Measurements from ENCODE around the gene TOR1A.
"Not testable (repeated sequence)": the region's sequence is repeated elsewhere in the genome, so short reads cannot be mapped to it uniquely, and the experiment has no call there.

Gene TOR1A

DNA sequence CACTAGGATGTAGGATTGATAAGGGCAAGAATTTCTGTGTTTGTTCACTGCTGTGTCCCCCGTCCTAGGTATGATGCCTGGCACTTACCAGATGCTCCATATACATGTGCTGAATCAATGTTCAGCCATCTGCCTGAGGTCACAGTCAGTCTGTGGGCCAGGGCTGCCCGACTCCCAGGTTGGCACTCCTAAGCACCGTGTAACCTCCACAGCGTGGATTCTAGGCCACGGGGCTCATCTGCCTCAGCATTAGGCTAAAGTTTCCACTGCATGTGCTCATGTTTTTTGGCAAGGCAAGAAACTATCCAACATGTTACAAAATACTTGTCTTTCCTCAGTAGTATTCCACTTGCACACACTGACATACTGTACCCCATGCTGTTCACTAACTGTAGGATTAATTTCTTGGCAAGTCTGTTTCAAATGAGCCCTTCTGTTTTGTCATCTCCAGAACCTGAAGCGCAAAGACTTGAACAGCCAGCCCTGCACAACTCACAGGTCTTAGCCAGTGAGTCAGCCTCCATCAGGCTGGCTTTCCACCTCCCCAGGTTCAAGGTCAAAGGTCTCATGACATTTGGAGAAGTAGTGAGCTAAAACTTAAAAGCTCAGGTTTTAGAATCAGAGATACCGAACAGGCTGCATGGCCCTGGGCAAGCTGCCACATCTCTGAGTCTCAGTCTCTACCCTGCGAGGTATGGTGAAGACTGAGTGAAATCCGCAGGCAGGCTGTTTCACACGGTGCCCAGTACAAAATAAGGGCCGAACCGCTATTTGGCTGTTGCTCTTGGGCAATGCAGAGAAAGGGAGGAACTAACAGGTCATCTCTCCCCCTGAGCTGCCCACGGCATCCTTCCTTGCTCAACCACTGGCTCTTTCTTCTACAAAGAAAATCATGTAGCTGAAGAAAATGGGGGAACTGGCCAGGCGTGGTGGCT is 7.2 kb downstream of the TOR1A start:
- DNase-seq = no peak

DNA sequence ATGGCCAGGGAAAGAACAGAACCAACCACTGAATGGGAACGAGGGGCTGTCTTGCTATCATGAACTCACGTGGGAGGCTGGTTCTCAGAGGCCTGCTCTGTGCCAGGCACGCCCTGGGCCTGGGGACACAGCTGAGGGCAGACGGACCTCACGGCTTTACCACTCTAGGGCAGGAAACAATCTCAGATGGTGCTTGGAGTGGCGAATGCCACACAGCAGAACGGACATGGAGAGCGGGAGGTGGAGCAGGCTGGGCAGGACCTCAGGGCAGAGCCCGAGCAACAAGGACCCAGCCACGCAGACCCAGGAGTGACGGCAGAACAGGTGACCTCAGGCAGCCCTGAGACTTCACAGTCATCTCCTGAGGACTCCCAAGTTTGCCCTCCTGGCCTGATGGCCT is 8.7 kb downstream of the TOR1A start:
- no peak for DNase-seq

DNA sequence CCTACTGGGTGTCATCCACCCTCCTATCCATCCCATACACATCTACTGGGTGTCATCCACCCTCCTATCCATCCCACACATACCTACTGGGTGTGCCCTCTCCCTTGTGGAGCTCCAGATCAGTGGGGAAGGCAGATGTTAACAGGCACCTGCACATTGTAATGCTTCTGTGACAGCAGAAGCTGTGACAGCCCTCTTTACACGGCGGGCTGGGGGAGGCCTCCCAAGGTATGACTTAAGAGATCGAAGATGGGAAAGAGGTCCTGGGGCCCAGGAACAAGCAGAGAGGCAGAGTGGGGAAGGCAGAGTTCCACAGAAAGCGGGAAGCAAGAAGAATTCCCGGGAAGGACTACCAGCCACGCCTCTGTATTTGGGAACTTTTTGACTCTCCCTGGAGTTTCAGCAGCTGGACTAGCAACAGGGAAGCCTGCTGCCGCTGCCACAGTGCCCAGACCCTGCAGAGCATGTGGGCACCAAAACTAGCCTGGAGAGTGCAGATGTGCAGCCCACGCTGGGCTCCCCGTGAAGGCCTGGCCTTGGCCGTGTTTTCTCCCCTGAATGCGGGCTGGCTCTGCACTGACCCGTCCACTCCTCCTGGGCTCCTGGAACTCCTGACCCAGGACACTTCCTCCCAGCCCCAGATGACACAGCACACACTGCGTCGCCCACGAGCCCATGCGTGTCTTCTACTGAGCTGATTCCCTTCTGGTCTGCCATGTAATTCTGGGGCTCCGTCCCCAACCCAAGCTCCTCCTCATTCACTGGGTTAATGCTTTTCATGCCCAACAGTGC is 9.3 kb downstream of the TOR1A start:
- no peak for DNase-seq

DNA sequence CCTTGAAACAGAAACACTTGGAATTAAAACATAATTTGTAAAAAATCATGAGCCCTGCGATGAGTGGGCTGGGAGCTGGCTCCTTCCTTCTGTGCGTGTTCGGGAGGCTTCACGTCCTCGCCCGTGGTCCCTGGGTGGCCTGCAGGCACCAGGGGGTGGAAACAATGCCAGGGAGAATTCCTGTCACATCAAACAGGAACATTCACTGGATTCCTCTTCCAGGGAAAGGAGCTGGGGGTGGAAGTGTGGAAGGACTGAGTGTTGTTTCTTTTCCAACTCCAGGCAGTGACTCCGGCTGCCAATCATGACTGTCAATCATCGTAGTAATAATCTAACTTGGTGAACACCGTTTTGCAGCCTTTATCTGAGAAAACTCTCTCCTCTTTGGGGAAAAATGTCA is 10.3 kb downstream of the TOR1A start:
- no peak for DNase-seq

DNA sequence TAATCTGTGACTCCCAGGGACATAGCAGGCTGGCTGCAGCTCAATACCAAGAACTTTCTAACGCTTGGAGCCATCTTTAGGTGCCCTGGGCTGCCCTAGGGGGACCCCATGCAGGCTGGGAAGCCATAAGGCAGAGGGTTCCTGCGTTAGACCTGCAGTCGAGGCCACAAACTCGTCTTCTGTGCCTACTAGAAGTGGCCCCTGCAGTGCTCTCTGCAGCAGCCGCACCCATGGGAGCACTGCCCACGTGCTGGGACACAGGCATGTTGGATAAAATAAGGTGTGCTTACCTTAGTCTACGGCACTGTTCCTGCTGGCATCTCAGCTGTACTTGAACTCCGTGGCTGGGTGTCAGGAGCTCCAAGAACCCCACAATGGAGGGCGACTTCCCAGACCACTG is 11.6 kb downstream of the TOR1A start:
- no peak for DNase-seq

DNA sequence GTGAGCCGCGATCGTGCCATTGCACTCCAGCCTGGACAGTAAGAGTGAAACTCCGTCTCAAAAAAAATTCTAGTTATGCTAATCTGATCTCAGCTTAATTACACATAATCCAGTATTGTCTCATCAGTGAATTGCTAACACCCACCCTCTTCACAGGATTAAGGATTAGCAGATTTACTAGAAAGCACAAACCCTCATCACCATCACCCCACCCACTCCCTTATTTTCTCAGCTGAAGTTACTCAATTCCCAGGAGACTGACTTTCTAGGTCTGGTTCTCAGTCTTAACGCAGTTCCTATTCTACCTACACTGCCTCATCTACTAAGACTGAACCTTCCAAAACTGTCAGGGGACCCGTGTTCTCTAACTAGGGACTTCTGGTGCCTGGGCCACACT is 12.0 kb downstream of the TOR1A start:
- no peak for DNase-seq

DNA sequence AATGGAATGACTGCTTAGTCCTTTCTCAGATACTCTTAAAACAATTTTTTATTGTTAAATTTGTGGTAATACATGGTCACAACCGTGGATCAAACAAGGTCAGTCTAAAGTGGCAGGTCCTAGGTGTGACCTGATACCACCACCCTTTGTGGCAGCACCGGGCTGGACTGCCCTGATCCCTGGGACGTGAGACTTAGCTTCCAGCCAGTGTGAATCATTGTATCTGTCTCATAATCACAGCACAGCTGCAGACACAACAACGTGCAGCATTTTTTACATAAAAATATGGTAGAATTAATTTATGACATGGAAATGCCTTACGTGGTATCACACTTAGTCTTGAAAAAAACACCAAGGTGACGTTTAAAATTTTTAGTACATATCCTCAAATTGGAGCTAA is 13.1 kb downstream of the TOR1A start:
- DNase-seq = no peak

DNA sequence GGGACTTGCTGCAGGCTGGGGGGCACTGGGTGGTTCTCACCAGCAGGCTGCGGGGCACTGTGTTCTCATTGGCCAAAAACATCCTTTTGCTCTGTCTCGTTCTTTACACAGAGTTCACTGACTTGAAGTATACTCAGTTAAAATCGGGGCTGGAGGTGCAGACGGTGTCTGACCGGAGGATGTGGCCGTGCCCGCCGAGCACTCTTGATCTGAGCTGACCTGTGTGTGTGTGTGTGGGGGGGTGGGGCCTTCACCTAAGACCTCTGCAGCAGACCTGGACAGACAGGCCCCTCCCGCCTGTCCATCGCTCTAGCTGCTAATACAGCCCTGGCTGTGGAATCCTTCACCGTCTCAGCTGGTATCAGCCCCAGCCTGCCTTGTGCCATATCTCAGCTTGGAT is 13.8 kb downstream of the TOR1A start:
- no peak for DNase-seq

DNA sequence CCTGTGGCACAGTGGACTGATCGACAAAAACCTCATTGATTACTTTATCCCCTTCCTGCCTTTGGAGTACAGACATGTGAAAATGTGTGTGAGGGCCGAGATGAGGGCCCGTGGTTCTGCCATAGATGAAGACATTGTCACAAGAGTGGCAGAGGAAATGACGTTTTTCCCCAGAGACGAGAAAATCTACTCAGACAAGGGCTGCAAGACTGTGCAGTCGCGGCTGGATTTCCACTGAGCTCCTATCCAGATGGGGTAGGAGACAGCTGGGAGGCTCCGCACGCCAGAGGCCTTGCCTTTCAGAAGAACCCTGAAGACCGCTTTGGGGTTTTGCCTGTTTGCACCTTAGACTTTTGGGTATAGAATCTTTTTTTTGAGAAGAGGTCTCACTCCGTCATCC is 14.6 kb downstream of the TOR1A start:
- DNase-seq = no peak

DNA sequence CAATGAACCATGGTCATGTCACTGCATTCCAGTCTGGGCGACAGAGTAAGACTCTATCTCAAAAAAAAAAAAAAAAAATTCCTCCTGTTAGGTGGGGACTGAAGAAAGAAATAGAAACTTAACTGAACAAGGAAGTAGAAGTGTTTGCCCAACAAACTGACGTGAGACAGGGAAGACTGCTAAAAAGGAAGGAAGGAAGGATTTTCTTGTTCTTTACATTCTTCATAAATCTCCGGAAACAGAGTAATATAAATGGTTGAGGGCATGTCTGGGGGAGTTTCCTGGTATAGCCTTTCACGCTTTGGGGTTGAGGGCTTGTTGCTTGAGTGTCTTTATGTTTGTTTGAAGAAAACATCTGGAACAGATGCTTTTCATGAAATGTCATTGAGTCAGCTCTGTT is 17.9 kb downstream of the TOR1A start:
- DNase-seq = no peak

DNA sequence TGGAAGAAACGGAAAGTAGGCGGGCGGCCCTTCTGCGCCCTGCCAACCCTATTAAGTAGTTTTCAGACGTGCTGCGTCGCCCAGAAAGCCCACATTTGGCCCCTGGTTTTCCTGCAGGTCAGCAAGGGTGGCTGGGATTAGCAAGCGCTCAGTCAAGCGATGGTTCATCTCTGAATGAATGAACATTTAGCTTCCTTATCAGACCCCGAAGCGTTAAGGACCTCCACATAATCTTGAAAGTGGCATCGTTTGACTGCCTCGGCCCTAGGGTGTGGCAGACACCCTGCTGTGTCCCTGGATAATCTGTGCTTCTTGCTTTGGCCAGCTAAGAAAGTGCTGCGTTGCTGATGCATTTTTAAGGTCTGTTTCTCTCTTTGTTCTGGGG is 20.3 kb downstream of the TOR1A start:
- DNase-seq = no peak

DNA sequence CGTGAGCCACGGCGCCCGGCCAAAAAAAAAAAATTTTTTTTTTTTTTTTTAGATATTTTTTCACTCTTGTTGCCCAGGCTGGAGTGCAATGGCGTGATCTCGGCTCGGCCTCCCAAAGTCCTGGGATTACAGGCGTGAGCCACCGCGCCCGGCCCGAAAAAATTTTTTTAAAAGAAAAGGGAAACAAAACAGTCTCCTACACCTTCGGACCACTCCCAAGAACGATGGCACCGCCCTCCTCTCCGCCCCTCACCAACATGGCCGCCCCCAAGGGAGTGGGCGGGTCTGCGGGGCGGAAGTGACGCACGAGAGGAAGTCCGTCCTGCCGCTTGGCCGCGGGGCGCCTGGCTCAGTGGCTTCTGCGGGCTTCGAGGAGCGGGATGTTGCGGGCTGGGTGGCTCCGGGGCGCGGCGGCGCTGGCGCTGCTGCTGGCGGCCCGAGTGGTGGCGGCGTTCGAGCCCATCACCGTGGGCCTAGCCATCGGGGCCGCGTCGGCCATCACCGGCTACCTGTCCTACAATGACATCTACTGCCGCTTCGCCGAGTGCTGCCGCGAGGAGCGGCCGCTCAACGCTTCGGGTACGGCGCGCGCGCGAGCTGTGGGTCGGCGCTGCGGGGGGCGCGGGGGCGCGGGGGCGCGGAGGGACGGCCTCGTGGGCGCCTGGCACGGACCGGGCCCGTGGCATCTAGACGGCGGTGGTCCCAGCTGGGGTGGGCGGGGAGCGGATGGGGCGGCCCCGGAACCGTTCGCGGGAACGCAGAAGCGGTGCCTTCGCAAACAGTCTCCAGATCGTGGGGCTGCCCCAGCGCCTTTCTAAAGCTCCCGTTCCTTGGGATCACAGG is 20.9 kb downstream of the TOR1A start, which contains the start of gene TOR1B:
TSS of gene TOR1B (plus strand) at position 352 of the 843 bp plus-strand sequence. CDS start at position 381, 29 bp downstream.
- peak; percentile 73 for DNase-seq

DNA sequence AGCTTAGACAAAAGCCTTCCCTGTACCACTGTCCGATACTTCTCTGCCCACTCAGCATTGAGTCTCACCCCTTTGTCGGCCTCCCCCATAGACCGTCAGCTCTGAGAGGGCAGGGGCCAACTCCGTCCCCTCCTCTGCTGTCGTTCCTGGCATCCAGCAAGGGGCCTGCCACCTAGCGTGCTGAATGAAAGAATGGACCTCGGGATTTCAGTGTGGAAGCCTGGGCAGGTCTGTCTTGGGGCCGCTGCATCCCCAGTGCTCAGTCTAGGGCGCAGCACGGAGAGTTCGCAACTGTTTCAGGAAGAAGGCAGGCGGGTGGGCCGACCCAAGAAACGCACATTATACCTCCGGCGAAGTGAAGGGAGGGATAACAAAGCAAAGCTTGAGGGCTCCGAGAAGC is 22.4 kb downstream of the TOR1A start:
- no peak for DNase-seq

DNA sequence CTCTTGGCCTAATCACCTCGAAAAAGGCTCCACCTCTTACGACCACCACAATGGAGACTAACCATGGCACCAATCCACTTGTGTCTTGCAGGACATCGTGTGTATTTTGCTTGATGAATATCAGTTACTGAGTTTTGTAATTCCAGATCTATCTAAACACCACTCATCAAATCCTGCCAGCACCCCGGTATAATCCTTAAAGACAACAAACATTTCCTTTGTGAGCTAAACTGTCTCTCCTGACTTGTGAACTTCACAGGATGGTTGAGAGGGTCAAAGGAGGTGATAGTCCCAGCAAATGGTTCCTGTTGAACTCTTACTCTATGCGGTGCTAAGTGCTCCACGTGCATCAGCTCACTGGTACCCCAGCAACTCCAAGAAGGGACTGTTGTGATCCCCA is 25.0 kb downstream of the TOR1A start:
- no peak for DNase-seq

DNA sequence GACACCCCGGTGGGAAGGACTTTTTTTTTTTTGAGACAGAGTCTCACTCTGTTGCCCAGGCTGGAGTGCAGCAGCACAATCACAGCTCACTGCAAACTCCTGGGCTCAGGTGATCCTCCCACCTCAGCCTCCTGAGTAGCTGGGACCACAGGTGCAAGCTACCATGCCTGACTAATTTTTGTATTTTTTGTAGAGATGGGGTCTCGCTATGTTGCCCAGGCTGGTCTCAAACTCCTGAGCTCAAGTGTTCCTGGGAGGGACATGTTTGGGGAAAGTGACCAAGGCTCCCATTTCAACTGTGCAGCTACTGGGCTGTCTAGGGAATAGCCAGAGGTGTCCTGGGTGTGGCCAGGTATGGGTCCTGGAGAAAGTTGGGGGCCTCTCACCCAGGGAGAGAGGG is 27.9 kb downstream of the TOR1A start:
- DNase-seq = not testable (repeated sequence)

DNA sequence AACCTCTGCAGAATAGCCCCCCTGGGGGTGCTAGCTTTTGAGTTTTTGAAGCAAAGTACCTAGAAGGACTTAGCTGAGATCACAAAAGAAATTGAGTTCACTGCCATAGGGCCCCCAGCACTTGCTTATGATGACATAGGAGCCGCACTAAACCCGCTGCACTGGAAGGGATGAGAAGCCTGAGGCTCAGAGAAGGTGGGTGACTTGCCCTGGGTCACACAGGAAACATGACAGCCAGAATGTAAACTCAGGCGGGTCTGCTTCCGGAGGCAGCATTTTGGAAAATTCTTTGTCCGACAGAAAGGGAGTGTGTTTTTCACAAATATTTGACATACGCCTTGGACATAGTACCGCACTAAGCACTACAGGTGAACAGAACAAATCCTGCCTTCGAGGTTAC is 29.4 kb downstream of the TOR1A start:
- DNase-seq = no peak

DNA sequence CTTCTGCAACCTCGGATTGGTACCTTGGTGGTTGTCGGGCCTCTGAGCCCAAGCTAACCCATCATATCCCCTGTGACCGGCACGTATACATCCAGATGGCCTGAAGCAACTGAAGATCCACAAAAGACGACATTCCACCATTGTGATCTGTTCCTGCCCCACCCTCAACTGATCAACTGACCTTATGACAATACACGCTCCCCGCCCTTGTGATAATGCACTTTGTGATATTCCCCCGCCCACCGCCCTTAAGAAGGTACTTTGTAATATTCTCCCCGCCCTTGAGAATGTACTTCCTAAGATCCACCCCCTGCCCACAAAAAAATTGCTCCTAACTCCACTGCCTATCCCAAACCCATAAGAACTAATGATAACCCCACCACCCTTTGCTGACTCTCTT is 37.5 kb downstream of the TOR1A start:
- DNase-seq = no peak

DNA sequence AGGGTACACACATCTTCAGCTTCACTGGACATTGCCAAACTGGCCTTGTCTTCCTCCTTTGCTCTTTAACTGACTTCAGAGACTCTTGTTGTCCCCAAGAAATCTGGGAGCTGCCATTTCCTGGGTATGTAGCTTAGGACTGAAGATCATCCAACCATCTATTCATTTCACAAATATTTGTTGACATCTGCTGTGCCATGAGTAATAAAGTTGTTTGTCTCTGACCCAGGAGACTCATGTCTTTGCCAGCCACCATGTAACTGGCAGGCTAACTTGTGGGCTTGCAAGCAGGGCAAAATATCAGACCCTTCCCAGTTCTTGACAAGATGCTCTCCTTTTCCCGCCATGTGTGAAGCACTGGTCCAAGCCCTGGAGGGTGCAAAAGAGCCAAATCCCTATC is 38.1 kb downstream of the TOR1A start:
- no peak for DNase-seq

DNA sequence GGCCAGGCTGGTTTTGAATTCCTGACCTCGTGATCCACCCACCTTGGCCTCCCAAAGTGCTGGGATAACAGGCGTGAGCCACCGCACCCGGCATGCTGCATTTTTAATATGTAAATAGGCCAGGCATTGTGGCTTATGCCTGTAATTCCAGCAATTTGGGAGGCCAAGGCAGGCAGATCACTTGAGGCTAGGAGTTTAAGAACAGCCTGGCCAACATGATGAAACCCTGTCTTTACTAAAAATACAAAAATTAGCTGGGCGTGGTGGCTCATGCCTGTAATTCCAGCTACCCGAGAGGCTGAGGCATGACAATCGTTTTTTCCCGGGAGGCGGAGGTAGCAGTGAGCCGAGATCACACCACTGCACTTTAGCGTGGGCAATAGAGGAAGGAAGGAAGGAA is 39.0 kb downstream of the TOR1A start:
- DNase-seq = not testable (repeated sequence)

DNA sequence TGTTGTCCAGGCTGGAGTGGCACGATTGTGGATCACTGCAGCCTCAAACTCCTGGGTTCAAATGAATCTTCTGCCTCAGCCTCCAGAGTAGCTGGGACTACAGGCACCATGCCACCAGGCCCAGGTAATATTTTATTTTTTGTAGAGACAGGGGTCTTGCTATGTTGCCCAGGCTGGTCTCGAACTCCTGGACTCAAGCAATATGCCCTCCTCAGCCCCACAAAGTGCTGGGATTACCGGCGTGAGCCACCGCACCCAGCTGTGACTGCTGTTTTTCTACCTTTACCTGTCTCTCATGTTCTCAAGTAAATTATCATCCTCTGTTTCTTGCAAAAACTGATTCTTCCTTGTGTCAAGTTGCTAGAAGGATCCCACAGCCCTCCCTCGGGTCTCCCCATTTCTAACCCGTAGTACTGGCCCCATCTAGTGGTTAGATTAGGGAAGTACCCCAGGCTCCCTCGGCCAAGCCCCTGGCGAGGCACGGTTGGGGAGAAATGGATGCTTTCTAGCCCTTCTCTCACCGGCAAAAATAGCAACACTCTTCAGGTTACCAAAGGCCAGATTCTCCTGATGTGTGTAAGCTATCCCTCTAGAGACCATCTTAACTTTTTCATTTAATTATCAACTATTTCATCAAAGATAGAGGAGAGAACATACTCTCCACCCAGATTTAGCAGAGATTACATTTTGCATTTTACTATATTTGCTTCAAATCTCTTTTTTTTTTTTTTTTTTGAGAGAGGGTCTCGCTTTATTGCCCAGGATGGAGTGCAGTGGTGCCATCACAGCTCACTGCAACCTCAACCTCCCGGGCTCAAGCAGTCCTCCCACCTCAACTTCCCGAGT is 40.2 kb downstream of the TOR1A start:
- DNase-seq = peak; percentile 37

DNA sequence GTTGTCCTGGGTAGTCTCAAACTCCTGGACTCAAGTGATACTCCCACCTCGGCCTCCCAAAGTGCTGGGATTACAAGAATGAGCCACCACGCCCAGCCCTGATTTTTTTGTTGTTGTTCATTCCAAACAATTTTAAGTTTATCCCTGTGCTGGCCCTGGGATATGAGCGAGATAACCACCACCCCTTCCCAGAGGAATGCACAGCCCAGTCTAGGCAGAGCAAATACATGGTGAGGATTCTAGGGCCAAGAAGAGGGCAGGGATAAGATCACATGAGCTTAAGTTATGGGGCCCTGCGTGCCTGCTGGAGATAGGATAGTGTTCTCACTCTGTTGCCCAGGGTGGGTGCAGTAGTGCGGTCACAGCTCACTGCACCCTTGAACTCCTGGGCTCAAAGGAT is 42.0 kb downstream of the TOR1A start:
- no peak for DNase-seq

DNA sequence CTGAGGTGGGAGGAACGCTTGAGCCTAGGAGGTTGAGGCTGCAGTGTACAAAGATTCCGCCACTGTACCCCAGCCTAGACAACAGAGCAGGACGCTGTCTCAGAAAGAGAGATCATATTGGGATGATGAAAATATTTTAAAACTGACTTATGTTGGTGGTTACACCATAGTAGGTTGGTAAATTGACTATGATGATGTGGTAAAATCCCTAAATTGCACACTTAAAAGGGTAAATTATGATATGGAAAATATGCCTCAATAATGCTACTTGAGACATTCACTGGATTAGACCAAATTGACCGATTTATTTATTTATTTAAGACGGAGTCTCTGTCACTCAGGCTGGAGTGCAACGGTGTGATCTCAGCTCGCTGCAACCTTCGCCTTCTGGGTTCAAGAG is 42.8 kb downstream of the TOR1A start:
- DNase-seq = no peak
